Natural killer cell (primary cell): ENCODE measurements around the gene KAT14. TPM values are rescaled to one million over a fixed set of nuclear protein-coding genes. Genes with fewer than 3 reads are reported as not detected.

Experiments used
- ATAC-seq, 3 donors: fragments of 150-1000 bp in 2 of 3; fragments of 200-7000 bp in 1 of 3; cut with Tn5 transposase; 1 replicate in 1 of 3; 2 replicates in 2 of 3; pipeline ENCODE4 v1.10.0; 2021; ENCODE audit warnings: mild to moderate bottlenecking in 2 of 3, moderate library complexity in 2 of 3
- DNase-seq, 2 donors: peaks; one replicate each; pipeline versions ENCODE4 v3.0.0 to v3.0.0-alpha.2; 2013 to 2021; ENCODE audit warnings: mixed read lengths in 1 of 2
- H3K27ac ChIP-seq: one replicate; pipeline ENCODE4 v1.5.1; 2013; ENCODE audit warnings: mild to moderate bottlenecking, low read length
- H3K27me3 ChIP-seq: one replicate; pipeline ENCODE4 v1.6.1; 2013; ENCODE audit warnings: low read length; ENCODE audit not compliant: control insufficient read depth, insufficient read depth
- H3K36me3 ChIP-seq: one replicate; pipeline ENCODE4 v1.6.1; 2013; ENCODE audit warnings: low read length; ENCODE audit not compliant: control insufficient read depth, insufficient read depth
- H3K4me1 ChIP-seq: one replicate; pipeline ENCODE4 v1.6.1; 2013; ENCODE audit warnings: low read length; ENCODE audit not compliant: control insufficient read depth, insufficient read depth
- H3K4me3 ChIP-seq: one replicate; pipeline ENCODE4 v1.5.1; 2013; ENCODE audit warnings: low read length
- H3K9me3 ChIP-seq: one replicate; pipeline ENCODE4 v1.6.1; 2013; ENCODE audit warnings: low read length; ENCODE audit not compliant: control insufficient read depth, insufficient read depth
- H3K27ac Mint-ChIP-seq, 2 donors: one replicate each; pipeline ENCODE4 v1.8.0; 2022; ENCODE audit warnings: mild to moderate bottlenecking in 2 of 2, mixed read lengths in 2 of 2, moderate library complexity in 1 of 2
- H3K27me3 Mint-ChIP-seq, 2 donors: one replicate each; pipeline ENCODE4 v1.8.0; 2022; ENCODE audit warnings: low read depth in 2 of 2, mixed read lengths in 2 of 2
- H3K36me3 Mint-ChIP-seq: one replicate; pipeline ENCODE4 v1.8.0; 2022; ENCODE audit warnings: mixed read lengths
- H3K4me1 Mint-ChIP-seq, 2 donors: one replicate each; pipeline ENCODE4 v1.8.0; 2022; ENCODE audit warnings: mixed read lengths in 2 of 2
- H3K4me3 Mint-ChIP-seq: one replicate; pipeline ENCODE4 v1.8.0; 2022; ENCODE audit warnings: mild to moderate bottlenecking, moderate library complexity, mixed read lengths
- H3K9me3 Mint-ChIP-seq, 2 donors: one replicate each; pipeline ENCODE4 v1.8.0; 2022; ENCODE audit warnings: mixed read lengths in 2 of 2
- CTCF ChIP-seq: fragments of 200-600 bp; IDR thresholded peaks from one replicate; pipeline ENCODE4 v1.8.0; 2022; ENCODE audit warnings: antibody characterized with exemption
- WGBS: methylation state at CpG from one replicate; pipeline ENCODE4 v1.1.7; 2013; ENCODE audit warnings: missing lambda C conversion rate; ENCODE audit not compliant: insufficient coverage; 5-methylcytosine and 5-hydroxymethylcytosine counted together
- intact Hi-C: fragments of 100-400 bp; cut with micrococcal nuclease; formaldehyde crosslinking; loops from one replicate; pipeline ENCODE4 v1.14.2; 2022
- total RNA-seq, 4 donors: library from RNA; stranded (reverse); fragments of 120-200 nt in 1 of 4; gene quantifications; one replicate each; pipeline versions ENCODE4 v1.2.3 to v1.2.4, GENCODE V29; 2013 to 2022

Gene KAT14
- total RNA-seq, 3 donors from 2014 or later (not counting 1 experiment from before 2014, with no cell fraction given) = 9.7 to 13.0 (median 10.9) TPM

- Histone ChIP-seq H3K4me3 (no peak overlapping the region), H3K9me3 (no peaks in the 10 kb centered on the region), H3K27ac (no peak overlapping the region), H3K4me1 (no peaks in the 10 kb centered on the region), H3K36me3 (no peaks in the 10 kb centered on the region), H3K27me3 (no peaks in the 10 kb centered on the region)
- no peaks in the 10 kb centered on the region for H3K4me1 Mint-ChIP-seq
- no peaks in the 10 kb centered on the region for H3K36me3 Mint-ChIP-seq
- ATAC-seq (no peak), DNase-seq (no peak)
- no peak overlapping the region for H3K27ac Mint-ChIP-seq
- H3K9me3 Mint-ChIP-seq = no peaks in the 10 kb centered on the region
- peaks cover 5 to 10% of the 10 kb centered on the region in 2 donors for H3K27me3 Mint-ChIP-seq
- H3K4me3 Mint-ChIP-seq = no peak overlapping the region
- TF ChIP-seq CTCF = no peak
- 88% methylated on average over 10 of the region's 10 CpGs for WGBS
- intact Hi-C loops = no loop called here
These were observed 47.2 kb upstream of the KAT14 start for GRCh38 chr20:18090477-18090876.

- H3K27ac Mint-ChIP-seq = no peak overlapping the region
- 77% methylated on average over 7 of the region's 7 CpGs for WGBS
- H3K4me3 Mint-ChIP-seq = no peak overlapping the region
- no peaks in the 10 kb centered on the region for H3K4me1 Mint-ChIP-seq
- H3K27me3 Mint-ChIP-seq = peaks cover 5 to 10% of the 10 kb centered on the region in 2 donors
- no peak for DNase-seq
- ATAC-seq = no peak
- Histone ChIP-seq H3K4me3 (no peak overlapping the region), H3K4me1 (no peaks in the 10 kb centered on the region), H3K27me3 (no peaks in the 10 kb centered on the region), H3K9me3 (no peaks in the 10 kb centered on the region), H3K27ac (no peak overlapping the region), H3K36me3 (no peaks in the 10 kb centered on the region)
- H3K36me3 Mint-ChIP-seq = no peaks in the 10 kb centered on the region
- no peak for TF ChIP-seq CTCF
- intact Hi-C loops = no loop called here
- no peaks in the 10 kb centered on the region for H3K9me3 Mint-ChIP-seq
These were observed 46.0 kb upstream of the KAT14 start for GRCh38 chr20:18091623-18092022.

- no peak overlapping the region for H3K4me3 Mint-ChIP-seq
- Histone ChIP-seq H3K36me3 (no peaks in the 10 kb centered on the region), H3K4me1 (no peaks in the 10 kb centered on the region), H3K27ac (no peak overlapping the region), H3K4me3 (no peak overlapping the region), H3K9me3 (no peaks in the 10 kb centered on the region), H3K27me3 (no peaks in the 10 kb centered on the region)
- H3K27me3 Mint-ChIP-seq = peaks cover 5 to 10% of the 10 kb centered on the region in 2 donors
- H3K4me1 Mint-ChIP-seq = no peaks in the 10 kb centered on the region
- 86% methylated on average over 8 of the region's 8 CpGs for WGBS
- intact Hi-C loops = no loop called here
- TF ChIP-seq CTCF = no peak
- H3K36me3 Mint-ChIP-seq = no peaks in the 10 kb centered on the region
- no peaks in the 10 kb centered on the region for H3K9me3 Mint-ChIP-seq
- ATAC-seq (no peak), DNase-seq (no peak)
- H3K27ac Mint-ChIP-seq = no peak overlapping the region
These were observed 44.8 kb upstream of the KAT14 start for GRCh38 chr20:18092890-18093289.

GRCh38 chr20:18093388-18093787 is 44.3 kb upstream of the KAT14 start:
- no peaks in the 10 kb centered on the region for H3K4me1 ChIP-seq
- H3K4me1 Mint-ChIP-seq = no peaks in the 10 kb centered on the region
- H3K27ac Mint-ChIP-seq = no peak overlapping the region
- 76% methylated on average over 10 of the region's 10 CpGs for WGBS
- H3K4me3 Mint-ChIP-seq = no peak overlapping the region
- no peaks in the 10 kb centered on the region for H3K36me3 ChIP-seq
- ATAC-seq (no peak), DNase-seq (no peak)
- intact Hi-C loops = no loop called here
- no peaks in the 10 kb centered on the region for H3K36me3 Mint-ChIP-seq
- no peak overlapping the region for H3K4me3 ChIP-seq
- H3K27me3 Mint-ChIP-seq = peaks cover 5 to 9% of the 10 kb centered on the region in 2 donors
- no peak overlapping the region for H3K27ac ChIP-seq
- H3K9me3 Mint-ChIP-seq = no peaks in the 10 kb centered on the region
- TF ChIP-seq CTCF = no peak
- no peaks in the 10 kb centered on the region for H3K9me3 ChIP-seq
- no peaks in the 10 kb centered on the region for H3K27me3 ChIP-seq
